Neural cell (in vitro differentiated cells): ENCODE data around the gene FBXO42.

Source experiments
- EP300 ChIP-seq: fragments of 450-650 bp; conservative IDR thresholded peaks from 2 replicates; pipeline ENCODE4 v1.6.1; 2014; ENCODE audit warnings: antibody characterized with exemption, mild to moderate bottlenecking, moderate library complexity; ENCODE audit not compliant: poor library complexity, severe bottlenecking
- EZH2 ChIP-seq: fragments of 200-600, 300-800 bp; shearing (Covaris generic), sonication (generic); IDR thresholded peaks from 2 replicates; pipeline ENCODE4 v1.6.1; 2014; ENCODE audit warnings: antibody characterized with exemption, low read length, borderline replicate concordance, mild to moderate bottlenecking; ENCODE audit not compliant: insufficient read depth, poor library complexity, severe bottlenecking
- MXI1 ChIP-seq: fragments of 450-650 bp; conservative IDR thresholded peaks from 2 replicates; pipeline ENCODE4 v1.6.1; 2014; ENCODE audit warnings: antibody characterized with exemption, mild to moderate bottlenecking; ENCODE audit not compliant: poor library complexity, severe bottlenecking
- POLR2AphosphoS5 ChIP-seq: IDR thresholded peaks from 2 replicates; pipeline ENCODE4 v1.6.1; 2012
- TF ChIP-seq, protein P1 (sequence below): fragments of 450-650 bp; IDR thresholded peaks from 2 replicates; pipeline ENCODE4 v1.5.1; 2014; ENCODE audit warnings: antibody characterized with exemption, mild to moderate bottlenecking, moderate library complexity; ENCODE audit not compliant: poor library complexity, severe bottlenecking
- TF ChIP-seq, protein P2 (sequence below): IDR thresholded peaks from 2 replicates; pipeline ENCODE4 v1.6.1; 2012; ENCODE audit warnings: borderline replicate concordance

DNA sequence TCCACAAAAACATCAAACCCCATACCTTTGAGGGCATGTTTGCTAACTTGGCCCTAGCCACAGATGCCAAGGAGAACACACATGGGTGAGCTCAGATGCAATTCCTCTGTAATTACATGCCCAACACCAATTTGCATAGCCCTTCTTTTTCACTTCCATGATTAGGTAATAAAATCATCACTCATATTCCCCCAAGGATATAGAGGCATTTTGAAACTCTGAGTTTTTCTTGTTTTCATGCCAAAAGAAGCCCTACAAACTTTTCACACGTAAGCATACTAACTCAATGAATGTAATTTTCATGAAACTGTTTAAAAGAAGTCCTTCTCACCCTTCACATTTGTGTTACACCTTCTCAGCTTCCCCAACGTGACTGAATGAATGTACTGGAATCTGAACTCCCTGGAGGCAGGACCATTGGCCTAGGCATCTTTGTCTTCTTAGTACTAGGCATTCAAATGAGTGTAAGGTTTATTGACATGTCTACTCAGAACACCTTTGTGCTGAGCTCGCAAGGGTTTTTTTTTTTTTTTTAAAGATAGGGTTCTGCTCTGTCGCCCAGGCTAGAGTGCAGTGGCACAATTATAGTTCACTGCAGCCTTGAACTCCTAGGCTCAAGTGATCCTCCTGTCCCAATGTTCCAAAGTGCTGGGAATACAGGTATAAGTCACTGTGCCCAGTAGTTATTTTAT is 31.0 kb downstream of the FBXO42 start:
- TF ChIP-seq, protein P1, sequence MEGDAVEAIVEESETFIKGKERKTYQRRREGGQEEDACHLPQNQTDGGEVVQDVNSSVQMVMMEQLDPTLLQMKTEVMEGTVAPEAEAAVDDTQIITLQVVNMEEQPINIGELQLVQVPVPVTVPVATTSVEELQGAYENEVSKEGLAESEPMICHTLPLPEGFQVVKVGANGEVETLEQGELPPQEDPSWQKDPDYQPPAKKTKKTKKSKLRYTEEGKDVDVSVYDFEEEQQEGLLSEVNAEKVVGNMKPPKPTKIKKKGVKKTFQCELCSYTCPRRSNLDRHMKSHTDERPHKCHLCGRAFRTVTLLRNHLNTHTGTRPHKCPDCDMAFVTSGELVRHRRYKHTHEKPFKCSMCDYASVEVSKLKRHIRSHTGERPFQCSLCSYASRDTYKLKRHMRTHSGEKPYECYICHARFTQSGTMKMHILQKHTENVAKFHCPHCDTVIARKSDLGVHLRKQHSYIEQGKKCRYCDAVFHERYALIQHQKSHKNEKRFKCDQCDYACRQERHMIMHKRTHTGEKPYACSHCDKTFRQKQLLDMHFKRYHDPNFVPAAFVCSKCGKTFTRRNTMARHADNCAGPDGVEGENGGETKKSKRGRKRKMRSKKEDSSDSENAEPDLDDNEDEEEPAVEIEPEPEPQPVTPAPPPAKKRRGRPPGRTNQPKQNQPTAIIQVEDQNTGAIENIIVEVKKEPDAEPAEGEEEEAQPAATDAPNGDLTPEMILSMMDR, result no peak
- TF ChIP-seq POLR2AphosphoS5 (no peak), EZH2 (no peak), MXI1 (no peak), EP300 (no peak)
- TF ChIP-seq, protein P2, sequence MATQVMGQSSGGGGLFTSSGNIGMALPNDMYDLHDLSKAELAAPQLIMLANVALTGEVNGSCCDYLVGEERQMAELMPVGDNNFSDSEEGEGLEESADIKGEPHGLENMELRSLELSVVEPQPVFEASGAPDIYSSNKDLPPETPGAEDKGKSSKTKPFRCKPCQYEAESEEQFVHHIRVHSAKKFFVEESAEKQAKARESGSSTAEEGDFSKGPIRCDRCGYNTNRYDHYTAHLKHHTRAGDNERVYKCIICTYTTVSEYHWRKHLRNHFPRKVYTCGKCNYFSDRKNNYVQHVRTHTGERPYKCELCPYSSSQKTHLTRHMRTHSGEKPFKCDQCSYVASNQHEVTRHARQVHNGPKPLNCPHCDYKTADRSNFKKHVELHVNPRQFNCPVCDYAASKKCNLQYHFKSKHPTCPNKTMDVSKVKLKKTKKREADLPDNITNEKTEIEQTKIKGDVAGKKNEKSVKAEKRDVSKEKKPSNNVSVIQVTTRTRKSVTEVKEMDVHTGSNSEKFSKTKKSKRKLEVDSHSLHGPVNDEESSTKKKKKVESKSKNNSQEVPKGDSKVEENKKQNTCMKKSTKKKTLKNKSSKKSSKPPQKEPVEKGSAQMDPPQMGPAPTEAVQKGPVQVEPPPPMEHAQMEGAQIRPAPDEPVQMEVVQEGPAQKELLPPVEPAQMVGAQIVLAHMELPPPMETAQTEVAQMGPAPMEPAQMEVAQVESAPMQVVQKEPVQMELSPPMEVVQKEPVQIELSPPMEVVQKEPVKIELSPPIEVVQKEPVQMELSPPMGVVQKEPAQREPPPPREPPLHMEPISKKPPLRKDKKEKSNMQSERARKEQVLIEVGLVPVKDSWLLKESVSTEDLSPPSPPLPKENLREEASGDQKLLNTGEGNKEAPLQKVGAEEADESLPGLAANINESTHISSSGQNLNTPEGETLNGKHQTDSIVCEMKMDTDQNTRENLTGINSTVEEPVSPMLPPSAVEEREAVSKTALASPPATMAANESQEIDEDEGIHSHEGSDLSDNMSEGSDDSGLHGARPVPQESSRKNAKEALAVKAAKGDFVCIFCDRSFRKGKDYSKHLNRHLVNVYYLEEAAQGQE, result no peak
